Gastroesophageal sphincter (tissue), 2 donors: ENCODE results near the gene SSC5D.

Source experiments
- EP300 ChIP-seq: sonication (generic); formaldehyde crosslinking; IDR thresholded peaks from one replicate; pipeline ENCODE4 v1.6.1; 2017; ENCODE audit warnings: antibody characterized with exemption, mild to moderate bottlenecking
- POLR2A ChIP-seq, 2 donors: fragments of 450-650 bp; IDR thresholded peaks; one replicate each; pipeline ENCODE4 v1.6.1; 2017; ENCODE audit warnings: antibody characterized with exemption in 2 of 2, mild to moderate bottlenecking in 2 of 2, moderate library complexity in 1 of 2
- POLR2AphosphoS5 ChIP-seq: sonication (generic); formaldehyde crosslinking; IDR thresholded peaks from one replicate; pipeline ENCODE4 v1.6.1; 2017; ENCODE audit warnings: antibody characterized with exemption

DNA sequence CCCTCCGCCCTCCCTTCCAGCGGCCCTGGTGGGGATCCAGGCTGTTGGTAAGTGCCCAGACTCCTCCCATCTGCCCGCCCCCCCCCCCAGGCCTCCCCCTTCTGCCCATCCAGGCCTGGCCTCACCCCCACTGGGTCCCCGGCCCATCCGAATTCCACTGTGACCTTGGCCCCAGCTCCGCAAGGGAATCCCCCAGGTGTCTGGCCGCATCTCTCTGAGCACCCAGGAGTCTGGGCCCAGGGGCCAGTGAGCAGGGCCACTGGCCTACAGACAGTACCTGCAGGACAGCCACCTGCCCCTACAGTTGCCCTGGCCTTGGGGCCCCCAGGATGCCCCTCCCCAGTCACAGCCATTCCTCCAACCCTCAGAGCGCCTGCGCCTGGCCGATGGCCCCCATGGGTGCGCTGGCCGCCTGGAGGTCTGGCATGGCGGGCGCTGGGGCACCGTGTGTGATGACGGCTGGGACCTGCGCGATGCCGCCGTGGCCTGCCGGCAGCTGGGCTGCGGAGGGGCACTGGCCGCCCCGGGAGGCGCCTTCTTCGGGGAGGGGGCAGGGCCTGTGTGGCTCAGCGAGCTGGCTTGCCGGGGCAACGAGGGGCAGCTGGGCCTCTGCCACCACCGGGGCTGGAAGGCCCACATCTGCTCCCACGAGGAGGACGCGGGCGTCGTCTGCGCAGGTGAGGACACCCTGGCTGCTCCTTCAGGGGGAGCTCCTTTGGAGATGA, 912 bp downstream of the SSC5D start:
- TF ChIP-seq POLR2AphosphoS5 (no peak), EP300 (no peak), POLR2A (IDR thresholded peaks at IDR 0.05) (no peak)
